OCI-LY1 (cell line): ENCODE measurements around the gene CROCC.

Experiments used
- H2AFZ ChIP-seq: fragments of 200-600 bp; sonication (generic), shearing (Covaris generic); 2 replicates; pipeline ENCODE4 v1.6.0; 2014; ENCODE audit warnings: antibody characterized with exemption, mild to moderate bottlenecking, low read length
- H3F3A ChIP-seq: fragments of 200-600 bp; sonication (generic), shearing (Covaris generic); 2 replicates; pipeline ENCODE4 v1.6.0; 2014; ENCODE audit warnings: mild to moderate bottlenecking, antibody characterized with exemption, low read length, moderate library complexity; ENCODE audit not compliant: insufficient read depth
- H3K27ac ChIP-seq: fragments of 200-600 bp; sonication (generic); 2 replicates; pipeline ENCODE4 v1.5.1; 2014; ENCODE audit warnings: low read length, mixed run types, mild to moderate bottlenecking, low read depth; ENCODE audit not compliant: poor library complexity, severe bottlenecking
- H3K27me3 ChIP-seq: fragments of 200-600 bp; sonication (generic); 2 replicates; pipeline ENCODE4 v1.6.0; 2014; ENCODE audit warnings: antibody characterized with exemption, mild to moderate bottlenecking, low read length, moderate library complexity; ENCODE audit not compliant: insufficient read depth
- H3K36me3 ChIP-seq: fragments of 200-600 bp; sonication (generic); 2 replicates; pipeline ENCODE4 v1.6.1; 2014; ENCODE audit warnings: mild to moderate bottlenecking, antibody characterized with exemption, low read length, moderate library complexity, mixed read lengths; ENCODE audit not compliant: insufficient read depth
- H3K4me1 ChIP-seq: fragments of 200-600 bp; sonication (generic); 2 replicates; pipeline ENCODE4 v1.5.1; 2014; ENCODE audit warnings: mild to moderate bottlenecking, low read length, moderate library complexity; ENCODE audit not compliant: insufficient read depth, severe bottlenecking
- H3K4me2 ChIP-seq: fragments of 200-600 bp; sonication (generic), shearing (Covaris generic); 2 replicates; pipeline ENCODE4 v1.6.1; 2014; ENCODE audit warnings: low read length
- H3K4me3 ChIP-seq: fragments of 200-600 bp; sonication (generic); 2 replicates; pipeline ENCODE4 v1.5.1; 2014; ENCODE audit warnings: low read length, low read depth, mild to moderate bottlenecking, mixed read lengths; ENCODE audit not compliant: poor library complexity, severe bottlenecking
- H3K79me2 ChIP-seq: fragments of 200-600 bp; shearing (Covaris generic); 2 replicates; pipeline ENCODE4 v1.6.1; 2016; ENCODE audit warnings: mixed run types, low read length, mixed read lengths; ENCODE audit not compliant: insufficient read depth
- H3K9ac ChIP-seq: fragments of 200-600 bp; sonication (generic), shearing (Covaris generic); 2 replicates; pipeline ENCODE4 v1.6.1; 2014; ENCODE audit warnings: mild to moderate bottlenecking, low read length, mixed read lengths
- H3K9me2 ChIP-seq: fragments of 200-600 bp; sonication (generic), shearing (Covaris generic); 2 replicates; pipeline ENCODE4 v1.6.1; 2014; ENCODE audit warnings: low read depth, mild to moderate bottlenecking, low read length, mixed read lengths
- H3K9me3 ChIP-seq: fragments of 200-600 bp; shearing (Covaris generic); 2 replicates; pipeline ENCODE4 v1.6.1; 2014; ENCODE audit warnings: low read length, mixed read lengths
- H4K20me1 ChIP-seq: fragments of 200-600 bp; sonication (generic), shearing (Covaris generic); 2 replicates; pipeline ENCODE4 v1.6.0; 2016; ENCODE audit warnings: mild to moderate bottlenecking, low read length; ENCODE audit not compliant: insufficient read depth
- CTCF ChIP-seq: fragments of 200-600 bp; sonication (generic), shearing (Covaris generic); IDR thresholded peaks from 2 replicates; pipeline ENCODE4 v1.5.1; 2017; ENCODE audit warnings: mild to moderate bottlenecking, antibody characterized with exemption, low read length, moderate library complexity, mixed read lengths
- EZH2 ChIP-seq: fragments of 200-600 bp; sonication (generic), shearing (Covaris generic); IDR thresholded peaks from 2 replicates; pipeline ENCODE4 v1.8.0; 2017; ENCODE audit warnings: borderline replicate concordance, mixed run types, mild to moderate bottlenecking, antibody characterized with exemption, low read length, moderate library complexity, mixed read lengths

CROCC gene

DNA sequence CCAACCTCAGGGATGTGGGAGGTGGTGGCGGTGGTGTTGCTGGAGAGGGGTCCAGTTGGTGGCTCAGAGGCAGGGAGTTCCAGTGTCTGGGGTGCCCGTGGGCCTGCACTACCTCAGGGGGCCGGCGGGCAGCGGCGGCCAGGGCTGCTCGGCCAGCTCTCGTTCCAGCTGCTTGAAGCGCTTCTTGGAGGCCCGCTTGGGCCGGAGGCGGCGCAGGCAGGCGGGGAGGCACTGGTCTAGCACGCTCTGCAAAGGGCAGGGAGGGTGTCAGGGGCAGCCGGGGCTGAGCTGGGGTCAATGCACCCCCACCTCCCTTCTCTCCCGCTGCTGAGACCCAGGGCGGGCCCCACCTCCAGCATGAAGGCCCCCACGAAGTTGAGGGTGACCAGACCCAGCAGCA is 64.4 kb downstream of the CROCC start:
- no peaks in the 10 kb centered on the region for H3K79me2 ChIP-seq
- no peaks in the 10 kb centered on the region for H3K9me3 ChIP-seq
- H3K36me3 ChIP-seq: no peaks in the 10 kb centered on the region
- no peak overlapping the region for H2AFZ ChIP-seq
- H4K20me1 ChIP-seq: no peaks in the 10 kb centered on the region
- H3K27ac ChIP-seq: no peak overlapping the region
- H3K9ac ChIP-seq: no peak overlapping the region
- TF ChIP-seq EZH2 (no peak), CTCF (no peak)
- no peaks in the 10 kb centered on the region for H3K27me3 ChIP-seq
- no peaks in the 10 kb centered on the region for H3F3A ChIP-seq
- H3K4me3 ChIP-seq: no peak overlapping the region
- H3K9me2 ChIP-seq: no peaks in the 10 kb centered on the region
- no peak overlapping the region for H3K4me2 ChIP-seq
- no peaks in the 10 kb centered on the region for H3K4me1 ChIP-seq

- H3K9ac ChIP-seq: no peak overlapping the region
- H3K4me3 ChIP-seq: no peak overlapping the region
- no peaks in the 10 kb centered on the region; the same call in 1 of the 2 replicates for H3K36me3 ChIP-seq
- no peaks in the 10 kb centered on the region for H3K27me3 ChIP-seq
- no peaks in the 10 kb centered on the region for H3K4me1 ChIP-seq
- no peaks in the 10 kb centered on the region for H3K9me2 ChIP-seq
- TF ChIP-seq EZH2: no peak
- TF ChIP-seq CTCF: no peak
- no peaks in the 10 kb centered on the region for H3F3A ChIP-seq
- no peaks in the 10 kb centered on the region for H4K20me1 ChIP-seq
- H2AFZ ChIP-seq: no peak overlapping the region
- H3K4me2 ChIP-seq: no peak overlapping the region
- no peaks in the 10 kb centered on the region for H3K79me2 ChIP-seq
- H3K27ac ChIP-seq: no peak overlapping the region
- H3K9me3 ChIP-seq: no peaks in the 10 kb centered on the region
These were observed 64.8 kb downstream of the CROCC start for GRCh38 chr1:16986560-16986959.

DNA sequence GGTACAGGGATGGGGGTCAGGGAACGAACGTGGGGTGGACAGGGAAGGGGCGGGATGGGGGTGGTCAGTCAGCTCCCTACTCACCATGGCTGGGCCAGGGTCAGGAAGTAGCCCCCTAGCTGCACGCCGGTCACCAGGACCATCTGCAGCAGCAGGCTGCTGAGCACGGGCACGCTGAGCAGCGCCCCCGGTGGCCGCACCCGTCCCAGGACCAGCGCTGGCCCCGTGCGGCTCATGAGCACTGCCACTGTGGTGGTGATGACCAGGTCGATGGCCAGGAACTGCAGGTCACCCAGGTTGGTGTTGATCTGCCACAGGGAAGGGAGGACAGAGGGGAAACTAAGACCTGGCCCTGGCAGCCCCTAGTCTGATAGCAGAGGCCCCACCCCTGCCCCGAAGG is 65.2 kb downstream of the CROCC start:
- Histone ChIP-seq H3K9me2 (no peaks in the 10 kb centered on the region), H3K27ac (no peak overlapping the region)

More for the DNA sequence above, 65.2 kb downstream of the CROCC start:
- H3K9ac ChIP-seq: no peak overlapping the region
- no peaks in the 10 kb centered on the region for H3F3A ChIP-seq
- H3K4me2 ChIP-seq: no peak overlapping the region
- no peaks in the 10 kb centered on the region for H4K20me1 ChIP-seq
- no peak overlapping the region for H2AFZ ChIP-seq
- no peaks in the 10 kb centered on the region; the same call in 1 of the 2 replicates for H3K36me3 ChIP-seq
- no peak for TF ChIP-seq EZH2
- TF ChIP-seq CTCF: peak; percentile 67
- H3K9me3 ChIP-seq: no peaks in the 10 kb centered on the region
- no peaks in the 10 kb centered on the region for H3K4me1 ChIP-seq
- no peaks in the 10 kb centered on the region for H3K79me2 ChIP-seq
- H3K4me3 ChIP-seq: no peak overlapping the region
- H3K27me3 ChIP-seq: no peaks in the 10 kb centered on the region
